HG03159 (cell line): ENCODE data around the gene TRIM9.
"Not testable (repeated sequence)": the region's sequence is repeated elsewhere in the genome, so short reads cannot be mapped to it uniquely, and the experiment has no call there.

Source experiments
- ATAC-seq: cut with Tn5 transposase; IDR thresholded peaks from one replicate; pipeline ENCODE4 v1.9.1; 2021; ENCODE audit warnings: mild to moderate bottlenecking, moderate library complexity; ENCODE audit not compliant: unreplicated experiment

Gene TRIM9

DNA sequence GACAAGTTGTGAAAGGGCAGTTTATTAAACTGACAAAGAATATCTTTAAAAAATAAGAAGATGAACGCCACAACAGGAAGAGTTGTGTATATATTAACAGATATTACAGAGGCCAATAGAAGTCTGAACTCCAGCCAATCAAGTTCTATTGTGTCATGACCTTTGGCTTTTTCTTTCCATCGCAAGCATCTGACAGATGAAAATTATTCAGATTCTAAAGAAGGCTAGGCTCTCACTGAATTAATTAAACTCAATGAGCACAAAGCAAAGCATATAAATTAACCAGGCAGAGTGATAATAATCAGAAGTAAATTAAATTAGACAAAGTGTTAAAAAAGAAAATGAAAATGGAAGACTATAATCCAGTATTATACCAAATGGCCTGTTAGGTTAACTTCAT, 88.6 kb downstream of the TRIM9 start:
- no peak for ATAC-seq

DNA sequence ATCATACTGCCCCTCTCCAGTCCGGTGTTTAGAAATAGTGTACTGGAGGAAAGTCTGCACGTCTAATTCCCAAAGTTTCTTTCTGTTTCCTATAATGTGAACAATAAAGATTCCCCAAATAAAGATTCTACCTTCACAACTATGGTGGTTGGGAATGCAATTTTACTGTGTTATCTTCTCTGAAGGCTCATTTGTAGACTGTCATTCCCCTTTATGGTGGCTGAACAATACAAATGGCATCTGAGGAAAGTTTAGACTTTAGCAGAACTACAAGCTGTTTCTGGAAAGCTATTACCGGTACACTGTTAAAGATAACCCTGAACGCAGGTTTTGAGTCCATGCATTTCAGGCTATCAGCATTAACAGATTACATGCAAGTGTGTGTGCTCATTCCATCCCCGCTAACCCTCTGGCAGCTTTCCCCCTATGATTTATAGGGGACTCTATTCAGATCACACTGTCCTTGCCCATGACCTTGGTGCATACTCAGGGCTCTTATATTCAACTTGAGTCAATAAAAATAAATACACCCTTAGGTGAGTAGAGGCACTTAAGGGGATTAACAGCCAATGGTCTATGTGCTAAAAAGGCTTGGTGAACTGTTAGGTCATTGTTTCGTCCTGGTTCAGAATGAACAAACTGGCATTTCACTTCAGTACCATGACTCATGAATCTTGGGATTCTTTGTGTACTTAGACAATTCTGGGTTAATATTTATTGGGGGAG, 89.9 kb downstream of the TRIM9 start:
- no peak for ATAC-seq

DNA sequence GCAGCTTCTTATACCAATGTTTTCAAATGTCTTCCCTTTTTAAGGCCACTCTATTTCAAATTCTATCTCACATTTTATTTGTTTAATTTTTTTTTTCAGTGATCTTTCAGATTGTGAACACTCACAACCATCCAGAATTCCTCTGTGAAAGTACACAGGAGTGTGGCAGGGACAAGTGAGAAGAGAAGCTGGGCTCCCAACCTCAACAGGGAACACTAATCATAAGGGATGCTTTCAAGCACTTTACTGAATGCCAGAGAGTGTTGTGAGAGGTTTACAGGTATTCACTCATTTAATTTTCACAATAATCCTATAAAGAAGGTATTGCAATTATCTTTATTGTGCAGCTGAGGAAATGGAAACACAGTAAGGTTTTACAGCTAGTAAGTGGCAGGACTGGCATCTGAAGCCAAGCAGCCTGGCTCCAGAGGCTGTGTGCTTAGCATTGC, 90.5 kb downstream of the TRIM9 start:
- no peak for ATAC-seq

DNA sequence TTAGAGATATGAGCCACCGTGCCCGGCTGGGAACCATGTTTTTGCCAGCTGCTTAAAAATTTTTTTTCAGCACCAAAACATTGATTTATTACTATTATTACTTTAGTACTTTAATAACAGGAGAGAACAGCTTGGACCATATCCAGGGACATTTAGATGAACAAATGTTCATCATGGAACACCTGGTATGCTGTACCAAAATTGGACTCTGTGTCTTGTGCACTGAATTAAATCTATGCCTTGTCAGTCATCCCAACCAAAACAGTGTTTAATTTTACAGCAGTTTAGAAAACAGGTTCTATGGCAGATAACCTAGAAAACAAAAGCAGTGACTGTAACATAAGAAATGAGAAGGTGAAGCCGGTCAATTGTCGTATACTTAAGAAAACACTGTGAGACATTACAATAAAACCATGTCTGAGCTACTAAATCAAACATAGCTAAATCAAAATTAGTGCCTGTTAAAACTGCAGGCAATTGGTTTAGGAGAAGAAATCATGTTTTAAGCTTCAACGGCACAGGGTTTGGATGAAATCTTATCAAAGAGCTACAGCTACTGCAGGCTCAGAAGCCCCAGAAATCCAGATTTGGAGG, 92.4 kb downstream of the TRIM9 start:
- no peak for ATAC-seq

DNA sequence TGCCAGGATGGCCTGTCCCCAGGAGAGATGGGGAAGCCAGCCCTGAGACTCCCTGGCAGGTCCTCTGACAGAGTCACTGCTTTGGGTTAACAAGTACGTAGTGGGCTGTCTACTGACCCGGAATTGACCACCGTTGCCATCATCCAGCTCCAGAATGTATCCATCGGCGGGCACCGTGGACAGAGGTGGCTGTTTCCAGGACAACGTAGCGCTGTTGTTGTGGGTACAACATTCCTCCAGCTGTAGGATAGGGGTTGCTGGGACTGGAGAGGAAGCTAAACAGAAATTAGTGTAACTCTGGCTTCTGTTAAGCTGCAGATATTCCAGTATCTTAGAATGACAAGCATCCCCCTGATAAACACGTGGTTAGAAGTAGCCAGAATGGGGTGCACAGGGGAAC, 94.3 kb downstream of the TRIM9 start:
- no peak for ATAC-seq

DNA sequence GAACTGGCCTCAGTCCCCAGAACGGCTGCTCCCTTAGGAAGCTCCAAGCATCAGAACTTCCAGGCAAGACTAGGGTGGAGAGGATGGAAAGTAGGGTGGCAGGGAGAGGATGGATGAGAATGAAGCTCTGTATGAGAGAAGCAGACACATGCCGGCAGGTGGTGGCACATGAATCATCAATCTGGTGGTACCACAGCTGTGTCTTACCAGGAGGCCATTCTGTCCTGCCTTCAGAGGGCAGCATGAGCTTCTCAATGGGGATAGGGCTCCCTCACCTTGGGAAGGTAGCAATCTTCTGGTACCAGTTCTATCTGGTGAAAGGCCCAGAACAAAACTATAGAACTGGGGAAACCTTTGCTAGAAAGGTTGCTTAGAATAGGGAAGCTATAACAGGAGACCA, 95.2 kb downstream of the TRIM9 start:
- no peak for ATAC-seq

DNA sequence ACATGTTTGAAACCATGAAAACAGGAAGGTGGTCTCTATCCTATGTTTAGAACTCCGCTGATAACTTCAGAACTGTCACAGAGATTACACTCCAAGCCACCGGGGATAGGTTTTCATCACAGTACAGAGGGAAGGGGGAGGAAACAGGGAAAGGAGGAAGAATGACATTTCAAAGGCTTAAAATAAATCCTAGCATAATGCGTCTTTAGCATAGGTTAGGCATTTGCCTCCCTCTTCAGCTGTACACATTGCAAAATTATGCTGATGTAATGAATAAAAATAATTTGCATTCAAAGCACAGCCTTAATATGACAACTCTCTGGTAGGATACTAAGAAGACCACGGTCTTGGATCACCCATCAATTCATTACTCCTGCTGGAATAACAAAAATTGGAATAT, 96.3 kb downstream of the TRIM9 start:
- ATAC-seq: no peak

DNA sequence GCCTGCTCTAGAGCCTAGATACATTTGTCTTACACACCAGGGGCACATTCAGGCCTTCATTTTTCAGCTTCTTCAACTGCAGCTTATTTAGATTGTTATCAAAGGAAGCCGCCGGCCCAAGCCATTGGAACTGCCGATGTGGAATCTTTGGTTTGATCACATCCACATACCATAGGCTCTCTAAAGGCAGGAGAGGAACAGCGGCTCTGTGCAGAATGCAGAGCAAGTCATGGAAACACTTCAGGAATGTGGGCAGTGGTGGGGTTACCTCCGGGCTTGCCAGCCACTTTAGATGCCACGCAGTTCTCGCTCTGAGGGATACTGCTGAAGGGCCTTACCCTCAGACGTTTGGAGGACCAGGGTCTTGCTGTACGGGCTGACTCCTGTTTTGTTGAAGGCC, 97.2 kb downstream of the TRIM9 start:
- no peak for ATAC-seq

DNA sequence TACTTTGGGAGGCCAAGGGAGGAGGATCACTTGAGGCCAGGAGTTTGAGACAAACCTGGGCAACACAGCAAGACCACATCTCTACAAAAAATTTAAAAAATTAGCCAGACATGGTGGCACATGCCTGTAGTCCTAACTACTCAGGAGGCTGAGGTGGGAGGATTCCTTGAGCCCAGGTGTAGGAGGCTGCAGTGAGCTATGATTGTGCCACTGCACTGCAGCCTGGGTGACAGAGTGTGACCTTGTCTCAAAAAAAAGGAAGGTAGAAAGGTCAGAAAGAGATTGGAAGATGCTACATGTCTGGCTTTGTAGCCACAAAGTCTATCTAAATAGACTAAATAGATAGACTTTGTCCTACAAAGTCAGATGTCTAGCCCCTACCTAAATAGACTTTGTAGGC, 100.7 kb downstream of the TRIM9 start:
- not testable (repeated sequence) for ATAC-seq

DNA sequence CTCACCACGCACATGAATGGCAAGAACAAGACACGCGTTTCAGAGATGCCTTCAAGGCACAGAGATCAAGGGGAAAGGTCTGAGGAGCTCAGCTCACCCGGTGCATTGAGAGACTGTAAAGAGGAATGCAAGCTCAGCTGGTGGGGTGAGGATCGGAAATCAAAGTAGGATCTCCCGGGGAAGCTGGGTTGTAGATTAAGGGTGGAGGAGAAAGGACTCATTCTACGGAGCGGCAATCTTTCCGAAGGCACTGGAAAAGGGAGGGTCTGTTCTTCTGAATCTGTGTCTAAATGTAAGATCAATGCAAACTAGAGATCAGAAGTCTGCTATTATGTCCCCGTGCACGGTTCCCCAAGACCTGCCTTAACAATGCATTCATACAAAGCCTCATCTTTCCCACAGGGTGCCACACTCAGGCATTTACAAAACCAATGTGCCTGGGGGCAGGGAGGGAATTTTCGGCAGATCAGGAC, 109.0 kb downstream of the TRIM9 start:
- ATAC-seq: no peak

DNA sequence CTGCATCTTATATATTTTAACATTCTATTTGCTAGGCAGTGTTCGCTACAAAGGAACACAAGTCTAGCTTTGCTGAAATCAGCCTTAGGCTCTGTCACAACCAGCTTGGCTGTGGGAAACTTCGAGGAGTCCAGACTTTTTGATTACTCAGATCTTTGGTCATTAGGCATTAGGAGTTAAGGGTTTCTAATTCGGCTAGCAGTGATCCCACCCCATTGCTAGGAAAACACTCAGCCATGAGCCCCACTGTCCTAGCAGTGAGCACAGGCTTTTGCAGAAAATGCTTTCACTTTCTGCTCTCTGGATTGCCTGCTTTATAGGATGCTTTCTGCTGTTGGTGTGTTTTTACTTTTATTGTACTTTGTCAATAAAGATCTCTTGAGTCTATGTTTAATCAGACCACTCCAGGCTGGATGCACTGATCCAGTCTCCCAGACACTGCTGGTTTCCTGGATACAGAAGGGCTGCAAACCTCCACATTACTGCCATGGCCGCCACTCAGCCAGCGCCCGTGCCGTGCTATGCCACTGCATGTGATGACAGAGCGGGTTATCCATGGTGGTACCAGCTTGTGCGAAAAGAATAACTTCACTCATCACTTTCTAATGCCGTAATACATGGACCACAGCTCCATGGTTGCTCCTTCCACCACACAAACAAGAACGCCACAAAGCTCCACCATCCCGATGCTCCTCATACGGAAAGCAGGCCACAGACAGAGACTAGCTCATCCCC, 109.6 kb downstream of the TRIM9 start:
- ATAC-seq: no peak

DNA sequence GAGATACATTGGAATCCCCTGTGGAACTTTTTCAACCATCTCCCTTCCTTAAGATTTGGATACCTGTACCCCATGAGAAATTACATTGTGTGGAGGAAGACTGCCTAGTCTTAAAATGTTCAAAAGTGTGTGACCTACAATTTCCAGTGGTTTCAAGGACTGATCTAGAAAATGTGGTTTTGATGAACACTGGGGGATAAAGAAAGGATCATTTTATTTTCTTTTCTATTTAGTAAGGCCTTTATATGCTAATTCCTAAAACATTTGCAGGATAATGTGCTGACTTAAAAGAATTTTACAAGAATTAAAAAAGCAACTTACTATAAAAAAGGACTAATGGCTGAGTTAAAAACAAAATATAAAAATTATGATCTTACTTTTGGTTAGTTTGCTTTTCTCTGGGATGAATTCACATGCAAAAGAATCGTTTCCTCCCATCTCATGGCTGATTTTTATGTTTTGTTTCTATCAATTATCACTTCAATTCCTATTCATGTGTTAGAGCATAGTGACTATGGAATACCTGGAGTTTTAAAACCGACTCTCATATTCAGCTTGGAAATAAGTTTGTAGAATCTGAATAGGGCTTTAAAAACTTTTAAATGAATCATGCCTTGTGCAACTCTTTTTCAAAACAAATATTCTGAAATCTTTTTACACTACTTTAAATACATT, 110.7 kb downstream of the TRIM9 start:
- no peak for ATAC-seq

DNA sequence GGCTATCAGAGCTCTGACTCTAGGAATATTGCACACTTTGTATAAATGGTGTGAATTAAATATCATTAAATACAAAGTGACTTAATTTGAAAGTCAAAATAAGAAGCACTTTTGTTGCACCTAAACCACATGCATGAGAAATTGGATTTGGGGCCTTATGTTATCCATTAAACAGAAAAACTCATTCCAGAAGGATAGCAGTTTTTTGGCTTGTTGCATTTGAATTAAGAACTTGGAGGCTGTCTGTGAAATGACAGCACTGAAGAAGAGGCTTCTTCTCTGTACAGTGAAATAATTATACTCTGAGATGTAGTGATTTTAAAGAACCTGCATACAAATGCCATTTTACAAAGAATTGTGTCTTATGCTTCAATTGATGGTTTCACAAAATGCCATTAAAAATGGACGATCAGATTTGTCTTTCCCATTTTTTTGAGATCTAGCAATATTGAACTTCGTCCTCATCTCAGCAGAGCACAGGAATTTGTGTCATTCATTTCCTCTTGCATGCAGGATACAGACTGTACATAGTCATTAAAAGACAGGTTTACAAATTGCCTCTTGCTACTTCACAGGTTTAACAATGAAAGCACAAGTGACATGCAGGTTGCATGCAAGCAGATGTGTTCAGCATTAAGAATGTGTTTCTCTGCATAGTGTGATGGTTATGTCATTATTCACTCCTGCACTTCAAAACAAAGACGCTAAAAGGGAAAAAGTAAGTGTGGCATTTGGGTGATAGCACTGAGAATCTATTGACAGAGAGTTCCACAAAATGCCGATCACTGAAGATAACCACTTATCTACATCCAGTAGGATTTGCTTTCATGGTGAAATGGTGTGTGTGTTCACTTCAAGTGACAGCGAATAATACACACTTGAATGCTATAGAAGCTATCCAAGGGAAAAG, 114.7 kb downstream of the TRIM9 start:
- no peak for ATAC-seq

DNA sequence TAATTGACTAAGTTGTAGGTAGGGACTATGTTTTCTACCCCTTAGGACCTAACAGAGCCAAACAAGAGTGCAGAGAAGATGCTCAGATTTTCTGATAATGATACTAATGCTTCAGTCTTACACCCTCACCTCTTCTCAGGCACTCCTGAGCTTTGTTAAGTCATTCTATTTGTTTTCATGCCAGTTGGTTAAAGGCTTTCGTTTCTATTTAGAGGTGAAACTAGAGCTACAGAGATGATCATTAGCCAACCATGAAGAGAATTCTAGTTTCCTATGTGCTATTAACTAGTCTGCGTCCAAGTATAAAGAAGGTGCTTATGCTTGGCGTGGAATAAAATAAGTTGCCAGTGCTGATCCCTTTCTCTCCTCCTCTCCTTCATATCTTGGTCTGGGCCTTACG, 116.0 kb downstream of the TRIM9 start:
- peak; percentile 96 for ATAC-seq

DNA sequence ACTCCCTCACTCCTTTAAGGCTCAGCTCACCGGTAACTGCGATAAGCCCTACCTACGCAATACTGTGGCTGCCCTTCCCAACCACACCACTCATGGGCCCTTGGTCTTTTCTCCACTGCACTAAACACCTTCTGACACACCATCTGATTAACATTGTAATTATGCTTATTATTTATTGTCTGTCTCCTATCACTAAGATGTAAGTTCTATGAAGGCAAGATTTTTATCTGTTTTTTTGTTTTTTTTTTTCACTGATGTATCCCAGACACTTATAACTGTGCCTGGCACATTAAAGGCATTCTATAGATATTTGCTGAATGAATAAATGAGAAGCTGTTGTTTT, 116.4 kb downstream of the TRIM9 start:
- ATAC-seq: no peak

DNA sequence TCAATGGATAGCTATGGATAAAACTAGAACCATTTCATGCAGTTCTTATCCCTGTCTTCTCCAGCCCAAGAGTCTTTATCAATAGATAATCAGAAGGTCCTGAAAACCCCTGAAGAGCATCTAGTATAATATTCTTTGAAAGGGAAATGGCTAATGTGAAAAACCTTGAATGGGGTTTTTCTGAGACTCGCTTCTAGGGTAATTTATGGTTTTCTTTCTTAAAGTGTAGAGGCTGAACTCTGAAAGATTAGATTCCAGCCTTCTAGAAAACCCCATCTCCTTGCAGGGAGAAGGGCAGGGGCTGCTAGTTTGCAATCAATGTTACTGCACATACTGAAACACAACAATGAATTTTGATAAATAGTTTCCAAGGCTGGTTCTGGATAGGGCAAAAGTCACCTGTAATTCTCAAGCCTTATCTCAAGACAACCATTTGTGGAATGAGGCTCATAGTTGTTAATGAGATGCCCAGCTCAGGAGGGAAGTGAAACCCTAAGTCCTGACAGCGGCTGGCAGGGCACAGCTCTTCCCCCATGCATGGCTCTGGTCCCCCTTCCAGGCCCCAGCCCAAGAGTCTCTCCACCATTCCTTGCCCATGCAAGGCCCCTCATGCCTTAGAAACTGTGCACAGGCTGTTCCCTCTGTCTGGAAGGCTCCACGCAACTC, 116.9 kb downstream of the TRIM9 start:
- peak; percentile 45 for ATAC-seq

DNA sequence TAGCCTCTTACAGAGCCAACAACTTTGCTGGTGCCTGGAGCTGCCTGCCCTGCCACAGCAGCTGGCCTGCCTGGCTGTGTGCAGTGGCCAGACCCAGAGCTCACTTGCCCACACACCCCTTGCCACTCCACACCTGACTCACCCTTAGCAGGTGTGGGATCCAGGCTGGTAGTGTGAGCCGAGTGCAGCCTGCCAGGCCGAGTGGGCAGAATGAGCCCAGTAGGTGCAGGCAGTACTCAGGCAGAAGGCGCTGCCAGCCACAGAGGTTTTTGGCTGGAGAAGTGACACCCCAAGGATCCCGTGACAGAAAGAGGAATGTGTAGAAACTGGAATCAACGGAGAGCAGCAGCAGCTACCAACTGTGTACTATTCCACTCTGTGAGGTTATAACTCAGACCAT, 120.8 kb downstream of the TRIM9 start:
- ATAC-seq: no peak

DNA sequence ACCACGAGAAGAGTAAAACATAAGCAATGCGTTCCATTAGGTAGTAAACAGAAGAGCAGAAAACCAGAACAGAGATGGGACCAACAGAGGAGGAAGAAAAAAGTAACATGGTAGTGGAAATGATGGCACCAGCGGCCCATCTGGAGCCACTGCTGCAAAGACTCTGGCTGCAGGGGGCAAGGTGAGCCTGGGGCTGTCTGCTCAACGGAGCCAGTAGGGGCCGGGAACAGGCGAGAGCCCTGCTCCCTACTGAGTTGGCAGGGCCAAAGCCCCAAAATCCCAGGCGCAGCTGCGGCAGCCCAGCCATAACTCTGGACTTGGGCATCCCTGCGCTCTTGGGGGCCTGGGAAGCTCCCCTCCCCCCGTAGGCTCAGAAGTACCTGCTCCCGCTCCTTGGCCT, 122.2 kb downstream of the TRIM9 start:
- no peak for ATAC-seq

DNA sequence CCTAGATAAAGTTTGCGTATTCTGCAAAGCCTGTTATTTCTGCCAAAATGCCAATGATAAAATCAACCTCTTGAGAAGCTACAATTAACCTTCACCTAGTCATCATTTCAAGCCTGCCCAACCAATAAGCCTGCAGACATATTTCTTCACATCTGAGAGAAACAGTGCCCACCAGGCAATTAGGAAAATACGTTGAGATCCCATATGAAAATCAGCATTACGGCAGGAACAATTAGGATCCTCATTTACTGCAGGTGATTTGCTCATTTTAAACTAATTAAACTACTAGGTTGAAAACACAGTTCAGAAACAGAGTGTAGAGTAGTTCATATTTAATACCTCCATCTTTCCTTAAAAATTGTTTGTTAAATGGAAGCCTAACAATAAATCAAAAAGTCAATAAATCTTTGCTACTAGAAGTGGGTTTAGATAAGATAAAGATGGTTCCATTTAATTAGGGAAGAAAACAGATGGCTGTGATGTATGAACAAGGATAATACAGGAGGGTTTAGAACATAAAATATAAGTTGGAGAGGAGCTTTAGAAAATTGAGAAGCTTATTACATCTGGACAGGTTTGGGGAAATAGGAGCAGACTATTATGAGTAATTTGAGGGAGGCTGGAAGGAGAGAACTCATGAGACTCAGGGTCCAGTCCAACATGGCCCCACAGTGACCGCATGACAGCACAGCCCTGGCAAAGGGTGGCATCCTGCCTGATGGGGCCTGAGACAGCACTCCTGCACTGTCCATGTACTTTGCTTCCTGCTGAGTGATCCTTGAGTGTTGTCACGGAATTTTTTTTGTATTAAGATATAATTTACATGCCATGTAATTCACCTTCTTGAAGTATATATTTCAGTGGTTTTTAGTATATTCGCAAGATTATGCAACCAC, 123.8 kb downstream of the TRIM9 start:
- ATAC-seq: no peak
